Lower leg skin (tissue), 4 donors: Measurements from ENCODE around the gene TSHZ2. TPM values are rescaled to one million over a fixed set of nuclear protein-coding genes. Genes with fewer than 3 reads are reported as not detected.

ENCODE experiments used
- DNase-seq, 2 donors: peaks; one replicate each; pipeline ENCODE4 v3.0.0-alpha.2; 2019; ENCODE audit warnings: low spot score in 2 of 2
- H3K4me3 ChIP-seq: fragments of 200-600 bp; sonication (generic); 2 replicates; pipeline ENCODE4 v1.5.1; 2017; ENCODE audit warnings: mild to moderate bottlenecking, low read depth; ENCODE audit not compliant: poor library complexity, severe bottlenecking
- CTCF ChIP-seq, 3 donors: fragments of 450-650 bp; IDR thresholded peaks; one replicate each; pipeline ENCODE4 v1.5.1; 2016; ENCODE audit warnings: antibody characterized with exemption in 3 of 3, mild to moderate bottlenecking in 3 of 3, moderate library complexity in 2 of 3
- POLR2A ChIP-seq, 2 donors: fragments of 450-650 bp; IDR thresholded peaks; one replicate each; pipeline ENCODE4 v1.6.1; 2016 to 2017; ENCODE audit warnings: antibody characterized with exemption in 2 of 2, mild to moderate bottlenecking in 1 of 2, moderate library complexity in 1 of 2
- WGBS, 2 donors: methylation state at CpG; one replicate each; pipeline ENCODE4 v1.1.5; 2018; 5-methylcytosine and 5-hydroxymethylcytosine counted together
- intact Hi-C: fragments of 100-400 bp; cut with DNase I; formaldehyde crosslinking; loops from one replicate; pipeline ENCODE4 v1.15.0; 2023; ENCODE audit warnings: low total_unique reads
- total RNA-seq, 4 donors: library from RNA; depleted of rRNA; stranded (reverse); fragments of >200 nt; gene quantifications; one replicate each; pipeline ENCODE4 v1.1.0, GENCODE V29; 2016

The TSHZ2 gene
- total RNA-seq, 4 donors from 2014 or later, result 8.1 to 25.7 (median 10.5) TPM

GRCh38 chr20:53223626-53224172, 251.5 kb downstream of the TSHZ2 start:
- WGBS, 2 donors, result 97 to 98% methylated on average over 5 of the region's 5 CpGs
- H3K4me3 ChIP-seq, result no peak overlapping the region
- DNase-seq, result no peak
- intact Hi-C loops, result no loop called here
- no peak for TF ChIP-seq CTCF (IDR thresholded peaks at IDR 0.05)
- no peak for TF ChIP-seq POLR2A (IDR thresholded peaks at IDR 0.05)

GRCh38 chr20:53224851-53225250, 252.7 kb downstream of the TSHZ2 start:
- WGBS, 2 donors, result 86 to 97% methylated on average over 1 of the region's 1 CpG
- no peak for DNase-seq
- no peak overlapping the region for H3K4me3 ChIP-seq
- intact Hi-C loops, result no loop called here
- TF ChIP-seq CTCF (IDR thresholded peaks at IDR 0.05), result no peak

- 80 to 83% methylated on average over 7 of the region's 7 CpGs for WGBS, 2 donors
- no peak for DNase-seq
- intact Hi-C loops, result no loop called here
- TF ChIP-seq CTCF (IDR thresholded peaks at IDR 0.05) (no peak), POLR2A (IDR thresholded peaks at IDR 0.05) (no peak)
- no peak overlapping the region for H3K4me3 ChIP-seq
These were observed 254.7 kb downstream of the TSHZ2 start for GRCh38 chr20:53226826-53227225.

GRCh38 chr20:53227523-53227922, 255.4 kb downstream of the TSHZ2 start:
- no peak for TF ChIP-seq CTCF (IDR thresholded peaks at IDR 0.05)
- no peak for TF ChIP-seq POLR2A (IDR thresholded peaks at IDR 0.05)
- no peak for DNase-seq
- WGBS, 2 donors, result 73 to 83% methylated on average over 3 of the region's 3 CpGs
- no peak overlapping the region for H3K4me3 ChIP-seq
- intact Hi-C loops, result no loop called here

- DNase-seq, result no peak
- WGBS, 2 donors, result 90 to 95% methylated on average over 3 of the region's 3 CpGs
- TF ChIP-seq CTCF (IDR thresholded peaks at IDR 0.05) (no peak), POLR2A (IDR thresholded peaks at IDR 0.05) (no peak)
- no peak overlapping the region for H3K4me3 ChIP-seq
- intact Hi-C loops, result no loop called here
These were observed 258.9 kb downstream of the TSHZ2 start for GRCh38 chr20:53231061-53231460.

- TF ChIP-seq POLR2A (IDR thresholded peaks at IDR 0.05), result no peak
- TF ChIP-seq CTCF (IDR thresholded peaks at IDR 0.05), result no peak
- 88 to 92% methylated on average over 8 of the region's 8 CpGs for WGBS, 2 donors
- DNase-seq, result no peak
- intact Hi-C loops, result no loop called here
- H3K4me3 ChIP-seq, result no peak overlapping the region
These were observed 265.3 kb downstream of the TSHZ2 start for GRCh38 chr20:53237461-53237860.
